Stimulated activated CD8-positive, alpha-beta memory T cell treated with anti-CD3 and anti-CD28 coated beads, Interleukin-4, amount 100 ng/mL, for 1 hour (primary cell): Measurements from ENCODE around the gene MCOLN3.
"Not testable (repeated sequence)": the region's sequence is repeated elsewhere in the genome, so short reads cannot be mapped to it uniquely, and the experiment has no call there.

ENCODE experiments used
- DNase-seq, 2 donors: peaks; one replicate each; pipeline ENCODE4 v3.0.0-alpha.2; 2020; ENCODE audit warnings: low read depth in 2 of 2, low spot score in 1 of 2

The MCOLN3 gene

DNA sequence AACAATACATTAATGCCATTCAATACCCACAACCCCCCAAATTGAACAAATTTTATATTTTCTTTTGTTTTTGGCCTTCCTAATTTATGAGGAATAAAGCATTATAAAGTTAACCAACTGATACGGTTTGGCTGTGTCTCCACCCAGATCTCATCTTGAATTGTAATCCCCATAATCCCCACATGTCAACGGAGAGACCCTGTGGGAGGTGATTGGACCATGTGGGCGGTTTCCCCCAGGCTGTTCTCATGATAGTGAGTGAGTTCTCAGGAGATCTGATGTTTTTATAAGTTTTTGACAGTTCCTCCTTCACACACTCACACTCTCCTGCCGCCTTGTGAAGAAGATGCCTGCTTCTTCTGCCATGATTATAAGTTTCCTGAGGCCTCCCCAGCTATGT is 6.4 kb upstream of the MCOLN3 start:
- no peak for DNase-seq

DNA sequence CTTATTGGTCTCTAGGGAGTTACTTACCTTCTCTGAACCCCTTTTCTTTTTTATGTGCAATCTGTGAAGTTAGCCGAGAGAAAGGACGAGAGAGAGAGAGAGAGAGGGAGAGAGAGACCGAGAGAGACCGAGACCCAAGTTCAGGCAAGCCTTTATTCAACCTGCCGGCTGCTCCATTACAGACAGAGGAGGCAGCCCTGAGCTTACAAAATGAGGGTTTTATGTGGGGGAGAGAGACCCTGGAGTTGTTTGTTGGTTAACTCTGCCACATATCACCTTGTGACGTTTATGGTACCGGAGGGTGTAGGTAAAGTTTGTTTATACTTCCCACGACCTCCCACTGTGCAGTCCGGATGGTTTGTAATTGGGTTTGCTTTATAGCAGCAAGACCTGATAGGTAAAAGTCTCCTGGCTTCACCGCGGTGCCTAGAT is 1.5 kb upstream of the MCOLN3 start:
- no peak for DNase-seq

DNA sequence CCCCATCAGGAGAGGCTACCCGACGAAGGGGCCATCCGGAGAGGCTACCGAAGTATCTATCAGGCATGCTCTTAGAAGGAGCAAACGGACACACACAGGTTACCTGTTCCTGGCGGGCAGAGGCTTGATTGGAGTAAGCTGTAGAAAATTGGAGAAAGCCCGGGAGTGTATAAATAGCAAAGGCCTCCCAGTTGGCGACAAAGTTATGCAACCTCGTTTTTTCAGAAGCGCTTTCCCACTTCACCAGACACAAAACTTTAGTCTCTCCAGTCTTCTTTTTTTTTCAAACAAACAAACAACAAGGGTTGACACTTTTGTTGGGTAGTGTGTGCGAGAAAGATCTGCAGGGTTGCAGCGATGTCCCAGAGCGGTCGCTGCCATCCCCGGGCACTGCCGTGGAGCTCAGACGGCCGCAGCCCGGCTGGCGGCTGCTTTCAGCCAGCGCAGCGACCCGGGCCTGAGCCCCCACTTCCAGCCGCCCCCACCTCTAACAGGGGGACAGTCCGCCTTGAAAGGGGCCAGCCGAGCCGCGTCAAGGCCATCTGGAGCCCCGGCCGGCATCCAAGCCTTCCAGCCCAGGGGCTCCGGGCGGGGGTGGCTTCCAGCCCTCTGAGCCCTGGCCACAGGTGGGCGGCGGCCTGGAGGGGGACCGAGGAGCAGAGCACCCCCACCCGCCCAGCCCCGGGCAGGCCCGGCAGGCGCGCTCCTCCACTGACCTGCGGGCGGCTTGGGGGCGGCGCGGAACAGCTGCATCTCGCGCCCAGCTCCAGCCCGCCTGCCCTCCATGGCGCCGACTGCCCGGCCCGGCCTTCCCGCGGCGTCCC is 616 bp downstream of the MCOLN3 start:
- DNase-seq: no peak

DNA sequence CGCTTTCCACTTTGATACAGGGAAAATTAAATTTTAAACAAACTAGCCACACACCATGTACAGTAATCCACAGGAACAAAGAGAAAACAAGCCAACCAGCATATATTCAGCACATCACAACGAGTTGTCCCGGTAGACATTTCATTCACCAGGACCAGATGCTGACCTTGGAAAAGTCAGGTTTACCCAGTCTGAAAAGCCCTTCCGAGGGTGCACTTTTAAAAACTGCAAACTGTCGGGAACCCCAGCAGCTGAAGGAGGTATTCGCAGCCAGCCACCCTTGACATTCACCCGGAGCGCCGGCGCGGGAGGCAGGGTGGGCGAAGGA is 1.2 kb downstream of the MCOLN3 start:
- DNase-seq: no peak

DNA sequence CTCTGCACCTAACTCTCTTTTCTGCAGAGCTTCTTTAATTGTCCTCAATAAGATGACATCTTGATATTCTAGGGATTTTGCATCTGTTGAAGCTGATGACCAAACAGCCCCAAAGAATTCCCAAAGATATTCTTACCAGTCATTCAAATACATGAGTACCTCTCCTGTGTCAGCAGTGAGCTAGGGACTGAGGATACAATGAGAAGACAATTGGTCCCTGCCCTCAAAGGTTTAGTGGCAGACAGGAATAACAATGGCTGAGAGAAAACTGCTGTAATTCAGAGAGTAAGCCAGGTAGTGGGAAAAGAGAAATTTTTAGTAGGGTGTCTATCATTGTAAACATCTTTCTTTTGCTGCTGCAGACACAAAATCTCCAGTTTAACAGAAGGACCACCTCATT is 5.9 kb downstream of the MCOLN3 start:
- DNase-seq: no peak

DNA sequence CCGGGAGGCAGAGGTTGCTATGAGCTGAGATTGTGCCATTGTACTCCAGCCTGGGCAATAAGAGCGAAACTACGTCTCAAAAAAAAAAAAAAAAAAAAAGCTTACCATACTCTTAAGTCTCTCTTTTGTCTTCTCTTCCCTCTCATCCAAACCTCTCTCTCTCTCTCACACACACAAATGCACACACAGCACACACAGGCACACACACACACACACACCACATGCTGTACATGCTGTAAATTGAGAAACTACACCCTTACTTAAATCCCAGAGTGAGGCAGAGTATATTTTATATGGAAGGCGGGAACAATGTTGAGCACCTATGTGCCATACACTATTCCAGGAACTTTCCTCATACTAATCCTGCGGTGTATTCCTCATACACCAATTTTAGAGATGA is 6.5 kb downstream of the MCOLN3 start:
- no peak for DNase-seq

DNA sequence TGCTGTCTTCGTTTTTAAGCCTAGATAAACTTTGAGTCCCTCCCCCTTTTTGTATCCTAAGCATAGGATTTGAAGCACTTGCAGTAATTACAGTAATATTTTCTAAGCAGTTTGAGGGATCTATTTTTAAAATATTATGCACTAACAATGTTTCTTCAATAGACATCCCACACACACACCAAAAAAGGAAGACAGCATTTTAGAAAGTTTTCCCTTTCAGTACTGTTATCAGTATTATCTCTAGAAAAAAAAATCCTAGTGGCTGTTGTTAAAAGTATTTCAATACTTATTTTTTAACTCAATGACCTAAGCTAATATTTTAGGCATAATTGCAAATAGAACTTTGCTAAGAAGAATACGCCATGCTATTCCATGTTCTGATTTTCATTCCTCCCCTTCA is 15.1 kb downstream of the MCOLN3 start:
- DNase-seq: no peak

DNA sequence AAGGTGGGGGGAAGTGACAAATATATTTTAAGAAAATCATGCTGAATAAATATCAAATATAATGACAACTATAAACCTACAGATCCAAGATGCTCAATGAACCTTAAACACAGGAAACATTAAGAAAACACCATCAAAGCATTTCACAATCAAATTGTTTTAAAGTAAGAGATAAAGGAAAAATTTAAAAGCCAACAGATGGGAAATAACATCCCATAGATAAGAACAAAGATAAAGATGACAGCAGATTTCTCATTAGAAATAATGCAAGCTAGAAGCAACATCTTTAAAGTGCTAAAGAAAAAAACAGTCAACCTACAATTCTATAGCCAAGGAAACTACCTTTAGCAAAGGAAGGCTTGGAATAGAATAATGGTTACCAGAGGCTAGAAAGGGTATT is 17.8 kb downstream of the MCOLN3 start:
- no peak for DNase-seq

DNA sequence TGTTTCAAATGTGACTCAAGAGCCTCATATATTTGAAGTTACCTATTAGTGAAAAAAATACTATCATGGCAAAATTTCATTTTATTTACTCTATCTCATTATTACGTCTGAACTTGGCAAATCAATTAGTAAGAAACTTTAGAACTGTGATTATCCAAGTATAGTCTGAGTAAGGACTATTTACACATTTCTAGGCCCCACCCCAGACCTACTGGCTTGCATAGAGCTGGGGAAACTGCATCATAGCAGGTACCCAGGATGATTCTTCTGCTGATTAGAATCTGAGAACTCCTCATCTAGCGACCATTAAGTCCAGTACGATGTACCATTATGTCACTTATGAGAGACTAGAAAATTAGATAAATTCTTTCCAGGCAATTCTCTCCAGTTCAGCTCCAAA is 20.1 kb downstream of the MCOLN3 start:
- DNase-seq: no peak

DNA sequence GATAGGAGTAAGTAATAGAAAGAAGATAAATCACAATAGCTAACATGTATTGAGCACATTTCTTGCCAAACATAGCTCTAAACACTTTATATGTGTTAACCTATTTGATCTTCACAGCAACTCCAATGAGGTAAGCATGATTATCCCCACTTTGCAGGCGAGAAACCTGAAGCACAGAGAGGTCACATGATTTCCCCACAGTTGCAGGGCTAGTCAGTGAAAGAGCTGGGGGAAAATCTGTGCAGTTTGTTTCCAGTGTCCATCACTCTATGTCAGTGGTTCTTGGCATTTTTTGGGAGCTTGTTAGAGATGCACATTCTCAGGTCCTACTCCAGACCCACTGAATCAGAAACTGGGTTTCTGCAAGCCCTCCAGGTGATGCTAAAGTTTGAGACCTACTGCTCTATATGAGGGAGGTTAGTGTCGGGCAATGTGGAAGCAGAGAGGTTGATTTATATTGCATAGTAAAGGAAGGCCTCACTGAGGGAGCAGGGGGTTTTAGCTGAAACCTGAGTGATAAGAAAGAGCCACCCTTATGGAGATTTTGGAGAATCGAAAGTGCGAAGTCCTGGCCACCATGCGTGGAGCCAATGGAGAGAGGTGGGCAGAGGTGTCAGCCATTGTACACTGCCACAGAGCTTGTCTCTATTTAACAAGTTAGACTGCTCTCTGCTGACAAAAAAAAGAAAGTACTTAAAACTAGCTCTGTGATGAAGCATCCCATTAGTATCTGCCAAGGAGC is 20.9 kb downstream of the MCOLN3 start:
- no peak for DNase-seq

DNA sequence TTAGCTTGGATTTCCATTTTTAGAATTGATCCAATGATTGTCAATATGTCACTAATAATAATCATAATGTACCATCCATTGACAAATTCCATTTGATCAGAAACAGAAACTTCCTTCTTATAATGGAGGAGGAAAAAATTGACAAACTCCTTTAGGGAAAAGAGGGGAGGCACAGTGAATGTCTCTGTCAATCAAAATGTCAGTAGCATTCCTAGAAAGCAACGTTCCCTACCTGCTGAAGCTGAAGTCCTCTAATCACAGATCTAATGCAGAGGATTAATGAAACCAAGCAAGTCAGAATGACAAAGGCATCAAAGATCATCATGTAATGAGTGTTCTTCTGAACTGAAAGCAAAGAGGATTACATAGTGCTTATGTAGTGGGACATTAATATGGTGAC is 22.4 kb downstream of the MCOLN3 start:
- no peak for DNase-seq

DNA sequence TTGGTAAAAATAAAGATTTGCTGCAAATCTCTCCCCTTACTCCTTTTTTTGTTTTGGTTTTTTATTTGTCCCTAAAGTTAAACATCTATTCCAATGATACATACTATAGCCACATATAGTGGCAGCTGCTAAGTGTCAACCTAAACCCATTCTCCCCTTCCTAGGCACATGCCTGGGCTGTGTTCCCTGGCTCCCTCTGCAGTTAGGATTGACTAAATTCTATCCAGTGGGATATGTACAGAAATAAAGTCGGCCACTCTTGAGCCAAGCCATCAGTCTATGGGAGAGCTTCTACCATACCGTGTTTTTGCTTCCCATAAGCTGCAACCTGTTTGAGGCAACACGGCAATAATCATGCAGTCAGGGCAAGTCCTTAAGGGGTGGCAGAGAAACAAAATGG is 23.6 kb downstream of the MCOLN3 start:
- DNase-seq: no peak

DNA sequence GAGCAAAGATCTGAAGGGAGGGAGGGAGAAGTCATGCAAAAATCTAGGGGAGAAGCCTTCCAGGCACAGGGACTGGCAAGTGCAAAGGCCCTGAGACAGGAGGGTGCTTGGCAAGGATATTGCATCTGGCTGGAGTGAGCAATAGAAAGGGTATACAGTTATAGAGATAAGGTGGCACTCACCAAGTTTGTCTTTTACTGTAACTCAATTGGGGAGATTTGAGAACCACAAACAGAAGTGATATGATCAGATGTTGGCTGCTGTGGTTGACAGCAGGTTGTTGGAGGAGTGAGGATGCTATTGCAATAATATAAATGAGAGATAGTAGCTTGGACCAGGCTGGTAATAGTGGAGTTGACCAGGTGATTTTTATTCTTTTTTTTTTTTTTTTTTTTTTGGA is 25.6 kb downstream of the MCOLN3 start:
- no peak for DNase-seq

DNA sequence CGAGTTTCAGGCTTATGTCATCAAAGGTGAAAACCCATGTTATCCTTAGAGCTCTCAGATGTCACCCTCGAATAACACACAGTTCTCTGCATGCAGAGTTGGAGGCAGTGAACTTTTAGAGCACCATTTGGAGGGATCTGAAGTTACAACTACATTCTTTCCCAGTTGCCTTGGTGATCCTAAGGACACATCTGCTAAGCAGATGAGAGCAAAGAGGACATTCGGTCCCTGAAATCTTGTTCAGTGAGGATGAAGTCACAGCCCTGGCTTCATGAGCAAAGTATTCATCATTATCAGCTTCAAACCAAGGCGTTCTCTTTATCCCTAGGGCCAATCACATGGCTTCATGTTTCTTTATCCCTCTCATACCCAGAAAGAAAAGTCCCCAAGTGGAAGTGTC is 28.3 kb downstream of the MCOLN3 start:
- no peak for DNase-seq

DNA sequence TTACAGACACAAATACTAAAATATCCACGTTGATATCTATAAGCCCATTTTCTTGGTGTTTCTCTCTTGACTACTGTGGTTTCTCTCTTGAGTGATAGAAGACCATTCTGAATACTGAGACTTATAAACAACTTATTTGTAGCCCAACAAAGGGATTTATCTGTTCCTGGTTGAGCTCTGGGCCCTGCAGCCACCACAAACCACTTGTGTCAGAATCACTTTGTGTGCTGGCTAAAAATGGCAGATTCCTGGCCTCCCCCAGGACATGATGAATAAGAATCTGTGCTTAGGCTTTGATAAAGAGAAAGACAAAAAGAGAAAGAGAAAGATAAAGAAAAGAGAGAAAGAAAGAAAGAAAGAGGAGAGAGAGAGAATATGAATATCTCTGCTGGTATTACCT is 32.5 kb downstream of the MCOLN3 start:
- DNase-seq: no peak

DNA sequence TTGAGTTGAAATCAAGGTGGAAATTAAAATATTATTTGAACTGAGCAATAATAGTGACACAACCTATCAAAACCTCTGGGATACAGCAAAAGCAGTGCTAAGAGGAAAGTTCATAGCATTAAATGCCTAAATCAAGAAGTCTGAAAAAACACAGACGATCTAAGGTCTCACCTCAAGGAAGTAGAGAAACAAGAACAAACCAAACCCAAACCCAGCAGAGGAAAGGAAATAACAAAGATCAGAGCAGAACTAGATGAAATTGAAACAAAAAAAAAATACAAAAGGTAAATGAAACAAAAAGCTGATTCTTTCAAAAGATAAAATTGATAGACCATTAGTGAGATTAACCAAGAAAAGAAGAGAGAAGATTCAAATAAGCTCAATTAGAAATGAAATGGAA is 42.7 kb downstream of the MCOLN3 start:
- not testable (repeated sequence) for DNase-seq

DNA sequence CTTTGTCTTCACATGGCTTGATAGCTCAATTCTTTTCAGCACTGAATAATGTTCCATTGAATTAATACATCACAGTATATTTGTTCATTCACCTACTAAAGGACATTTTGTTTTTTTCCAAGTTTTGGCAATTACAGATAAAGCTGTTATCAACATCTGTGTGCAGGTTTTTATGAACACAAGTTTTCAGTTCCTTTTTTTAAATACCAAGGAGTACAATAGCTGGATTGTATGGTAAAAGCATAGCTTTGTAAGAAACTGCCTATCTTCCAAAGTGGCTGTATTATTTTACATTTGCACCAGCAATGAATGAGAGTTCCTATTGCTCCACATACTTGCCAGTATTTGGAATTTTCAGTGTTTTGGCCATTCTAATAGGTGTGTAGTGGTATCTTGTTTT is 46.6 kb downstream of the MCOLN3 start:
- DNase-seq: no peak

DNA sequence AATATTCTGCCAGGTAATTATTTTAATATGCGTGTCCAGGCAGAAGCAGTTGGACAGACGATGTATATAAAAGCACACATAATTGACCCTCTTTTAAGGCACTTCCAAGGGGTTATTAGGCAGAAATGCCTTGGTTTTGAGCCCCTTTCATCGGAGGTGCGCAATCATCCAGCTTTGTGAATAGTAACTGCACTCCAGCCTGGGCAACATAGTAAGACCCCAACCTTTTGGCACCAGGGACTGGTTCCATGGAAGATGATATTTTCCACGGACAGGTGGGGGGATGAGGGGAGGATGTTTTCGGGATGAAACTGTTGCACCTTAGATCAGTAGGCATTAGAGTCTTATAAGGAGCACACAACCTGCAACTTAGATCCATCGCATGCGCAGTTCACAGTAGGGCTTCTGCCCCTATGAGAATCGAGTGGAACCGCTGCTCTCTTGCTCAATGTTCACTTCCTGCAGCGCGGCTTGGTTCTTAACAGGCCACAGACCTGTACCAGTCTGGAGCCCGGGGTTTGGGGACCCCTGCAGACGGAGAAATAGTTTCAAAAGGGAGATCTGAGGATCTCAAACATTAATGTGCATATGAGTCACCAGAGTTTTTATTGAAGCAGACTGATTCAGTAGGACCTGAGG is 49.5 kb downstream of the MCOLN3 start:
- peak in 1 of 2 donors; percentile 52 for DNase-seq

DNA sequence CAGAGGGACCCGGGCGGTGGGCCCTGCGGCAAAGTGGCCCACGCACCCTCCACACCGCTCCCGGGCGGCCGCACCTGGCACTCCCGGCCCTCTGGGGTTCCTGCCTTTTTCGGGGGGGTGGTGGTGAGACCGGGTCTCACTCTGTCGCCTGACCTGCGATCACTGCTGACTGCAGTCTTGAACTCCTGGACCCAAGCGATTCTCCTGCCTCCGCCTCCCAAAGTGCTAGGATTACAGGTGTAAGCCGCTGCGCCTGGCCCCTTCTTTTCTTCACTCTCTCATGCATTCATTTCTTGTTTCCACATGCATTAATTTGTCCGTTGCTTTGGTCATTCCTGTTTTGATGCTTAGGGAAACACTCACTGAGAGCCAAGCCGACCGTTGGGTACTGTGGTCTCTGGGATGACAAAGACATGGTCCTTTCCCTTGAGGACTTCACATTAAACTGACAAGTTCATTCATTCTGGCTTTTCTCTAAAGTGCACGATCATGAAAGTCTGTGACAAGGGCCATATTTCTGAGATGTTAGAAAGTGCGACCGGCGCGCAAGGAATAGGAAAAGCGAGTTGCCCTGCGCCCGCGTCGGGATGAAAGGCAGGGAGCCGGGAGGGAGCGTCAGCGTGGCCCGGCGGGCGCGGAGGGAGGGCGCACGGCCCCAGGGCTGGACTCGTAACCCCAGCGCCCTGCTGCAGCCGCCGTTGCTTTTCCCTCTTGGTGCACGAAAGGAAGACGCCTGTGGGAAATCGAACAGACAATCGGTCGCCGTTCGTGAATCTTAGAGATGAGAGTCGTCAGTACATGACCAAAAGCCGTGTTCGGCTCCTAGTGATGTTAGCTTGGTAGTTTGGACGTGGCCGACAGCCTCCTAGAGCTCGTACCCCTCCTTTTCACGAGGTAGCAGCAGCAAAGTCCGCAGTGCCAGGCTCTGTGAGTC is 50.4 kb downstream of the MCOLN3 start:
- no peak for DNase-seq

DNA sequence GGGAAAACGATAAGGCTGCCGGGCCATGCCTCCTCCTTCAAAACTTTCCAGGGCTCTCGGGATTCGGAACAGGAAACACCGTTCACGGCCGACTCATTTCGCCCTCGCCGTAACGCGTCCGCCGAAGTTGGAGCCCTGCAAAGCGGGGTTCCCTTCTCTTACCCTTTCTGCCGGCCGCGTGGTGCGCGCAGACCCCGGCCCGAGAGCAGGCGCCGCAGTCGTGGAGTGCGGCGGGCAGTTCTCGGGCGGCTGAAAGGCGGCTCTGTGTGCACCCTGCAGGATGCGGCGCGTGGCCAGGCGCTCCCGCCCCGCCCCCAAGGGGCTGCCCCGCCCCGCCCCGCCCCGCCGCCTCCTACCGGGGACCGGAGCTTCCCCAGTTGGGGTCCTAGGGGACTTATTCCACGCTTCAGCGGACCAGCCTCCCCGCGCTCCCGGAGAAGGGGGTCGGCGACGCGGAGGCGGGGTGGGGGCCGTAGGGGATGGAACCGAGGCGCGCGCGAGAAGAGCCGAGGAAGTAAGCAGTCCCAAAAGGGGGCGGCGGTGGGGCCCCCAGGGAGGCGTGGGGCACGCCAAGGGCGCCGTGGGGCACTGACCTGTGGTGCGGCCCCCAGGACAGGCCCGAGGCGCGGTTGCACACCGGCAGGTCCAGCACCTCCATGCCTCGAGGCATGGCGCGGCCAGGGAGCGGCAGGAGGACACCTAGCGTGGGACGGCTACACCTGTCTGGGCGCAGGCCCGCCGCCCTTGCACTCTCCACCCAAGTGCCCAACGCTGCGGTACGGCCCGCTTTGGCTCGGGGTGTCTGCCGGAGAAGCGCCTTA is 51.2 kb downstream of the MCOLN3 start, which contains the start of gene MCOLN2:
Gene MCOLN2, minus strand, starts transcription at position 268 of the 821 bp plus-strand sequence. Its CDS starts 241 bp downstream, at position 27.
- DNase-seq: no peak
